GM21619 (cell line): ENCODE data around the gene EEPD1.
"Not testable (repeated sequence)": the region's sequence is repeated elsewhere in the genome, so short reads cannot be mapped to it uniquely, and the experiment has no call there.

Source experiments
- ATAC-seq: cut with Tn5 transposase; IDR thresholded peaks from one replicate; pipeline ENCODE4 v1.9.1; 2021; ENCODE audit not compliant: unreplicated experiment

EEPD1 gene

DNA sequence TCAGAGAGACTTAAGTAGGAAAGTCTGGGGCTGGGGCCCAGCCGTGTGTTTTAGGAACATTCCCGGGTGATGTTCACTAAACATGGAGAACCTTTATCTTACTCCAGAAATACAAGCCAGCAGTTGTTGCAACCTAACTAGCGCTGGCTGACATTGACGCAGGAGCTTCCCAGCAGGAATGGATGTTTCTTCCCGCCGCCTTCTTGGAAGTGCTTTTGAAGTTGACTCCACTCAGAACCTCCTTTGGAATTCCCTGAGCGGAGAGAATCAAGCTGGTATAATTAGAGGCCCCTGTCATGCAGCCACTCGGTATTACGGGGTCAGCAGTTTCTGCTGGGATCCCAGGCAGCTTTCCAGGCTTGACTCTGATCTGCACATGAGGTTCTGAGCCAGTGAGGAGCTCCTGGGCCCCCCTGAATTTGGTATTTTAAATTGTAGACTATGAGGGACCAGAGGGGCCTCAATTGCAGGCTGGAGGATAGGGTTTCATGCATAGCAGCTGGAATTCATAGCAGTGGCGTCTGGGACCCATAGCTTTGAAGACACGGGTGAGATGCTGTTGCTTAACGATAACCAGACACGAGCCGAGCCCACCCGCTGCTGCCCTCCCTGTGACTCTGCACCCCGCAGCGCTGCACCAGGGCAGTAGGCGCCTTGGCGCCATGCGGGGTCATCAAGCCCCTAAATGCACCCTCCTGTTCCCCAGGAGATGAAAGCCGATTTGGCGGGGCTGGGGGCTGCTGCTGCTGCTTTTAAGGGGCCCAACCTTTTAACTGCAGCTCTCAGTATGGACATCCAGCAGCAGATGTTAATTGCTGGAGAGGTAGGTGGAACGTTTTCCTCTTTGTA lies 61.8 kb downstream of the EEPD1 start:
- no peak for ATAC-seq

DNA sequence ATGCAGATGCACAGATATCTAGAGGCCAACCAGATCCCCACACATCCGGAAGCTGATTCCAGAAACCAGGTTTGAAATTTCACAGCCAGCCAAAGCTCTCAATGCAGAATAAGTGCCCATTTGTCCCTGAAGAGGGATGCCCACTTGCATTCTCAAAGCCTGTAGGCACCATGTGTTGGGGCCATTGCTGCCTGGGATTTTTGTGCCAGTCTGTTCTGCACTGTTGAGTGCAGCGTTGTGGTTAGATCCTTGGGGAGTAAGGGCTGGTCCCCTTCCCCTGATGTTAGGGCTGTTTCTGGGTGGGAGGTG lies 62.4 kb downstream of the EEPD1 start:
- ATAC-seq: no peak

GRCh38 chr7:36216063-36216684 lies 63.1 kb downstream of the EEPD1 start:
- no peak for ATAC-seq

- ATAC-seq: peak; percentile 15
Observed at GRCh38 chr7:36217211-36217960, 64.3 kb downstream of the EEPD1 start.

- ATAC-seq: peak; percentile 66
Observed at GRCh38 chr7:36217961-36218284, 64.9 kb downstream of the EEPD1 start.

DNA sequence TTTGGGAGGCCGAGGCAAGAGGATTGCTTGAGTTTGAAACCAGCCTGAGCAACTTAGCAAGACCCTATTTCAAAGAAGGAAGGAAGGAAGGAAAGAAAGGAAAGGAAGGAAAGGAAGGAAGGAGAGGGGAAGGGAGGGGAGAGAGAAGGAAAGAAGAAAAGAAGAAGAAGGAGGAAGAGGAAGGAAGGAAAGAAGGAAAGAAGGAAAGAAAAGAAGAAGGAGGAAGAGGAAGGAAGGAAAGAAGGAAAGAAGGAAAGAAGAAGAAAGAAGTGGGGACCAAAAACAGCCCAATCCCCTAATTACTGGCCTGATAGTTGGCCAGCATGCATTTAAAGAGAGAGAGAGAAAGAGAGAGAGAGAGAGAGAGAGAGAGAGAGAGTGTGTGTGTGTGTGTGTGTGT lies 66.4 kb downstream of the EEPD1 start:
- ATAC-seq: no peak

- ATAC-seq: no peak
Observed at GRCh38 chr7:36223851-36224250, 70.8 kb downstream of the EEPD1 start.

- no peak for ATAC-seq
Observed at GRCh38 chr7:36224934-36225858, 72.1 kb downstream of the EEPD1 start.

- no peak for ATAC-seq
Observed at GRCh38 chr7:36226151-36226550, 73.1 kb downstream of the EEPD1 start.

GRCh38 chr7:36227223-36227622 lies 74.2 kb downstream of the EEPD1 start:
- no peak for ATAC-seq

GRCh38 chr7:36228039-36228438 lies 75.0 kb downstream of the EEPD1 start:
- ATAC-seq: no peak

- ATAC-seq: no peak
Observed at GRCh38 chr7:36231406-36231805, 78.4 kb downstream of the EEPD1 start.

DNA sequence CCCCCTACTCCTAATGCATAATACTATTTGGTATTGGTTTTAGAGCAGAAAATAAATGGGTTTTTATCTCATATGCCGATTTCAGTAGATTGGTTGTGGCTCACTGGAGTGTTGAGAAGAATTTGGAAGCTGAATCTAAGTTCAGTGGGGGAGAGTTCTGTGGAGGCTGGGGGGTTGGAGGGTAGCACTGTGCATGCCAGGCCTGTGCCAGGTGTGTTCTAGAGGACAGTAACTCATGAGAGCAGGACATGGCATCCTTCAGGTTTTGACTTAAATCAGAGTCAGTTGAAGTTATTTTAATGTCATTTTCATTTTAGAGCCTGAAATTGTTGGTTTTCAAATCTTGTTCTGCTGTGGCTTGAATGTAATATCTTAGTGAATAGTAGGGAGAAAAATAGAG lies 79.5 kb downstream of the EEPD1 start:
- no peak for ATAC-seq

GRCh38 chr7:36232971-36233550 lies 80.0 kb downstream of the EEPD1 start:
- no peak for ATAC-seq

GRCh38 chr7:36236073-36236472 lies 83.0 kb downstream of the EEPD1 start:
- ATAC-seq: no peak

DNA sequence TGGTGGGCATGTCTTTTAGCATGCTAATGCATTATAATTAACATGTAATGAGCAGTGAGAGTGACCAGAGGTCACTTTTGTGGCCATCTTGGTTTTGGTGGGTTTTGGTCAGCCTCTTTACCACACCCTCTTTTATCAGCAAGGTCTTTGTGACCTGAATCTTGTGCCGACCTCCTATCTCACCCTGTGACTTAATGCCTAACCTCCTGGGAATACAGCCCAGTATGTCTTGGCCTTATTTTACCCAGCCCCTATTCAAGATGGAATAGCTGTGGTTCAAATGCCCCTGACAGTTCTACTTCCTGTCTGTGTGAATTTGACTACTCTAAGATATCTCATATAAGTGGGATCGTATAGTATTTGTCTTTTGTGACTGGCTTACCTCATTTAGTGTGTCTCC lies 85.1 kb downstream of the EEPD1 start:
- no peak for ATAC-seq

DNA sequence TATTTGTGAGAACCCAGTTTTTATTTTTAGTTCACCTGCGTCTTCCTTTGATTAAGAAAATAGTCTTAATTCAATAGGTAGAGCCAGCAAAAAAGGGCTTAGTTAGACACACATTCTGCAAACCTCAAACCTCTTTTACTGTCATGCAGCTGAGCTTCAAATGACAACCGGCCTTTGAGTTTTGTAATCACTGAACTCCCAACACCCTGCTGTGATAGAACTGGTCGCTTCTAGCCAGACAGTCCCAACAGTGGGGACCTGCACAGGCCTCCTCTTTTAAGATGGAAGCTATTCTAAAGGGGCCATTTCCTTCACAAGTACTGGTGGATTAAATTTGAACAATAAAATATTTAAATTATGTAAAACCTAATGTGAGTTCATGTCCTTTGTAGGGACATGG lies 90.3 kb downstream of the EEPD1 start:
- ATAC-seq: not testable (repeated sequence)

DNA sequence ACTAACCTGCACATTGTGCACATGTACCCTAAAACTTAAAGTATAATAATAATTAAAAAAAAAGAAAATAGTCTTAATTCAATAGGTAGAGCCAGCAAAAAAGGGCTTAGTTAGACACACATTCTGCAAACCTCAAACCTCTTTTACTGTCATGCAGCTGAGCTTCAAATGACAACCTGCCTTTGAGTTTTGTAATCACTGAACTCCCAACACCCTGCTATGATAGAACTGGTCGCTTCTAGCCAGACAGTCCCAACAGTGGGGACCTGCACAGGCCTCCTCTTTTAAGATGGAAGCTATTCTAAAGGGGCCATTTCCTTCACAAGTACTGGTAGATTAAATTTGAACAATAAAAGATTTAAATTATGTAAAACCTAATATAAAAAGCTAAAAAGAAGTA lies 90.9 kb downstream of the EEPD1 start:
- ATAC-seq: not testable (repeated sequence)

DNA sequence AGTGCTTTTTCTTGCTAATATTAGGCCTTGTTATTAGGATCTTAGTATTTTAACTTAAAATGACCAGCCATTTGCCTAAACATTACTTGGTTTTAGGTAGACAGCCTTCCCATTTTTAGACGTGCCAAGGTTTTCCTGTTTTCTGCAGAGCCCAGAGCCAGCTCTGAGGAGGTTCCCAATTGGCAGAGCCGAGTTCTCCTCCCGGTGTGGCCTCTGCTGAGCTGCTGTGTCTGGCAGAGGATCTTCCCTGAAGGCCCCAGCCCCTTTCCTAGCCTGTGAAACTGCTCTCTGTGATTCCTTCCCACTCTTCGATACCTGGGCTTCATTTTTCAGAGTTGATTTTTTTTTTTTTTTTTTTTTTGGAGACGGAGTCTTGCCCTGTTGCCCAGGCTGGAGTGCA lies 91.4 kb downstream of the EEPD1 start:
- ATAC-seq: no peak

DNA sequence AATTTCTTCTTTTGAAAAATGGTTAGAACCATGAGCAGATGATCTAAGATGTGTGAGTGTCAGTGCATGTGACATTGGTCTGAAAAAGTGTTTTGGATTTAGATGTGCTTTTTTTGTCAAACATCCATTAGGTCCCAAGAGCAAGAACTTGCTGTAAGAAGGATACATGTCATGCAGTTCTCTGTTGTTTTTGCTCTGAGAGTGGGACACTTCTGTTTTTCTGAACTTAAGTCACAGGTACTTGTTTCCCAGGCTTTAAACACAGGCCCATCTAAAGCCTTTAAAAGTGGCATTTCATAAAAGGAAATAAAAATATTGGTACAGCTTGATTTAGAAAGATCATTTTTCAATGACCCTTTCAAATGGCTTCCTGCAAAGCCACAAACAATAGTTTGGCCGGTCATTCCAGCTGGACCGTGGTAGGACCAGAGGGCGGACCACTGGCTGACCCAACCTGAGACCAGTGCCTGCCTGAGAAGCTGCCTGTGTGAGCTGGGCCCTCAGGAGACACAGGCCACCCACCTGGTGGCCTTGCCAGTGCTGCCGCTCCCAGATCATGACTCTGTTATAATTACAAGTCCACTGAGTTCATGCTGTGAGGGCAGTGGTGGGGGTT lies 92.7 kb downstream of the EEPD1 start:
- ATAC-seq: no peak
